Mesenchymal stem cell (in vitro differentiated cells and primary cell): Measurements from ENCODE around the gene MIB1.

Source experiments
- DNase-seq: peaks from one replicate; pipeline ENCODE4 v3.0.0-alpha.2; 2013
- H2AFZ ChIP-seq: one replicate; pipeline ENCODE4 v1.6.1; 2013; ENCODE audit warnings: low read depth, mild to moderate bottlenecking, control low read depth, inconsistent platforms, low read length, moderate library complexity
- H2AK5ac ChIP-seq: 2 replicates; pipeline ENCODE4 v1.6.1; 2013; ENCODE audit warnings: low read length, moderate library complexity, mild to moderate bottlenecking, inconsistent platforms; ENCODE audit not compliant: severe bottlenecking
- H2BK120ac ChIP-seq: one replicate; pipeline ENCODE4 v1.6.1; 2013; ENCODE audit warnings: low read depth, mild to moderate bottlenecking, inconsistent platforms, low read length, moderate library complexity
- H2BK12ac ChIP-seq, 2 experiments: one replicate each; pipeline ENCODE4 v1.6.1; 2013; ENCODE audit warnings: inconsistent platforms in 2 of 2, low read length in 2 of 2, mild to moderate bottlenecking in 2 of 2, moderate library complexity in 2 of 2, control low read depth in 1 of 2
- H2BK15ac ChIP-seq: one replicate; pipeline ENCODE4 v1.6.1; 2013; ENCODE audit warnings: mild to moderate bottlenecking, low read depth, inconsistent platforms; ENCODE audit not compliant: poor library complexity, severe bottlenecking
- H2BK5ac ChIP-seq: 2 replicates; pipeline ENCODE4 v1.6.1; 2013; ENCODE audit warnings: low read depth, mild to moderate bottlenecking, low read length, control low read depth, inconsistent platforms; ENCODE audit not compliant: poor library complexity, severe bottlenecking
- H3K14ac ChIP-seq, 2 experiments: one replicate each; pipeline ENCODE4 v1.6.1; 2013; ENCODE audit warnings: inconsistent platforms in 2 of 2, low read length in 2 of 2, control low read depth in 1 of 2, mild to moderate bottlenecking in 1 of 2, moderate library complexity in 1 of 2
- H3K18ac ChIP-seq, 2 experiments: one replicate each; pipeline ENCODE4 v1.6.1; 2013; ENCODE audit warnings: inconsistent platforms in 2 of 2, low read length in 2 of 2, control low read depth in 1 of 2, low read depth in 1 of 2, mild to moderate bottlenecking in 1 of 2
- H3K23ac ChIP-seq, 2 experiments: one replicate each; pipeline ENCODE4 v1.6.1; 2013; ENCODE audit warnings: inconsistent platforms in 2 of 2, low read length in 2 of 2, mild to moderate bottlenecking in 2 of 2, moderate library complexity in 2 of 2, control low read depth in 1 of 2
- H3K27ac ChIP-seq: 2 replicates; pipeline ENCODE4 v1.5.1; 2013; ENCODE audit warnings: mild to moderate bottlenecking, moderate library complexity, low read length, control low read depth, inconsistent platforms; ENCODE audit not compliant: poor library complexity, severe bottlenecking
- H3K27me3 ChIP-seq, 2 experiments: 2 replicates each; pipeline versions ENCODE4 v1.6.1 to v1.7.0; 2013; ENCODE audit warnings: low read length in 2 of 2, mild to moderate bottlenecking in 2 of 2, moderate library complexity in 2 of 2, control low read depth in 1 of 2, inconsistent platforms in 1 of 2; ENCODE audit not compliant: control insufficient read depth in 1 of 2, insufficient read depth in 1 of 2
- H3K36me3 ChIP-seq, 2 experiments: 2 replicates each; pipeline versions ENCODE4 v1.6.1 to v1.7.0; 2013; ENCODE audit warnings: low read length in 2 of 2, control low read depth in 1 of 2, inconsistent platforms in 1 of 2, low read depth in 1 of 2, mild to moderate bottlenecking in 1 of 2; ENCODE audit not compliant: insufficient read depth in 2 of 2, control insufficient read depth in 1 of 2
- H3K4ac ChIP-seq, 2 experiments: one replicate each; pipeline ENCODE4 v1.6.1; 2013; ENCODE audit warnings: inconsistent platforms in 2 of 2, low read length in 2 of 2, mild to moderate bottlenecking in 2 of 2, moderate library complexity in 2 of 2, control low read depth in 1 of 2, low read depth in 1 of 2
- H3K4me1 ChIP-seq: 2 replicates; pipeline ENCODE4 v1.6.1; 2013; ENCODE audit warnings: low read depth, low read length, control low read depth; ENCODE audit not compliant: control insufficient read depth, insufficient read depth
- H3K4me2 ChIP-seq: 2 replicates; pipeline ENCODE4 v1.6.1; 2013; ENCODE audit warnings: low read length, mild to moderate bottlenecking, inconsistent platforms; ENCODE audit not compliant: poor library complexity, severe bottlenecking
- H3K4me3 ChIP-seq, 2 experiments: 2 replicates each; pipeline versions ENCODE4 v1.5.1 to v1.7.0; 2013; ENCODE audit warnings: low read length in 2 of 2, mild to moderate bottlenecking in 2 of 2, control low read depth in 1 of 2, low read depth in 1 of 2; ENCODE audit not compliant: insufficient read depth in 1 of 2
- H3K79me1 ChIP-seq: replicated peaks from 2 replicates; pipeline ENCODE4 v1.6.1; 2013; ENCODE audit warnings: mild to moderate bottlenecking, control low read depth, low read length, inconsistent platforms; ENCODE audit not compliant: poor library complexity, severe bottlenecking
- H3K9ac ChIP-seq: 2 replicates; pipeline ENCODE4 v1.7.0; 2013; ENCODE audit warnings: mild to moderate bottlenecking, low read length, moderate library complexity
- H3K9me3 ChIP-seq: 2 replicates; pipeline ENCODE4 v1.7.0; 2013; ENCODE audit warnings: mild to moderate bottlenecking, low read length; ENCODE audit not compliant: control insufficient read depth
- H4K8ac ChIP-seq: one replicate; pipeline ENCODE4 v1.6.1; 2013; ENCODE audit warnings: inconsistent platforms, mild to moderate bottlenecking, low read length, moderate library complexity
- H4K91ac ChIP-seq: one replicate; pipeline ENCODE4 v1.6.1; 2013; ENCODE audit warnings: mild to moderate bottlenecking, low read length, inconsistent platforms
- WGBS: methylation state at CpG from one replicate; pipeline ENCODE4 v1.1.7; 2013; ENCODE audit warnings: mixed read lengths; 5-methylcytosine and 5-hydroxymethylcytosine counted together

Gene MIB1

GRCh38 chr18:21799721-21800120 is 59.1 kb downstream of the MIB1 start:
- Histone ChIP-seq H3K36me3 (peaks cover 0 to 47% of the 10 kb centered on the region in 2 experiments), H2AK5ac (no peak overlapping the region), H2BK12ac (no peak overlapping the region), H3K27ac (no peak overlapping the region), H3K27me3 (no peaks in the 10 kb centered on the region), H3K79me1 (peaks cover 4% of the 10 kb centered on the region), H3K9ac (no peak overlapping the region), H3K23ac (no peak overlapping the region), H2BK5ac (no peak overlapping the region), H2BK15ac (no peak overlapping the region), H2BK120ac (no peak overlapping the region), H3K14ac (no peak overlapping the region), H3K4ac (no peak overlapping the region), H4K91ac (no peak overlapping the region), H4K8ac (no peak overlapping the region), H3K4me1 (no peaks in the 10 kb centered on the region), H2AFZ (no peak overlapping the region), H3K9me3 (no peaks in the 10 kb centered on the region), H3K4me2 (no peak overlapping the region), H3K18ac (no peak overlapping the region), H3K4me3 (no peak overlapping the region)
- no peak for DNase-seq

GRCh38 chr18:21803495-21803894 is 62.9 kb downstream of the MIB1 start:
- H4K91ac ChIP-seq, result no peak overlapping the region
- H2BK5ac ChIP-seq, result no peak overlapping the region
- H3K14ac ChIP-seq, result no peak overlapping the region
- peaks cover 1% of the 10 kb centered on the region for H3K9me3 ChIP-seq
- H3K4me3 ChIP-seq, result no peak overlapping the region
- H3K4me2 ChIP-seq, result no peak overlapping the region
- no peaks in the 10 kb centered on the region for H3K4me1 ChIP-seq
- no peak overlapping the region for H3K18ac ChIP-seq
- H2BK15ac ChIP-seq, result no peak overlapping the region
- no peak overlapping the region for H2AK5ac ChIP-seq
- no peak overlapping the region for H3K4ac ChIP-seq
- 100% methylated on average over 3 of the region's 3 CpGs for WGBS
- H3K36me3 ChIP-seq, result peaks cover 6 to 57% of the 10 kb centered on the region in 2 experiments
- H3K23ac ChIP-seq, result no peak overlapping the region
- peak; percentile 8 for DNase-seq
- no peak overlapping the region for H2AFZ ChIP-seq
- H3K27ac ChIP-seq, result no peak overlapping the region
- no peak overlapping the region for H2BK120ac ChIP-seq
- no peaks in the 10 kb centered on the region for H3K27me3 ChIP-seq
- H2BK12ac ChIP-seq, result no peak overlapping the region
- no peak overlapping the region for H4K8ac ChIP-seq
- peaks cover 13% of the 10 kb centered on the region for H3K79me1 ChIP-seq
- H3K9ac ChIP-seq, result no peak overlapping the region

GRCh38 chr18:21805771-21806366 is 65.3 kb downstream of the MIB1 start:
- no peaks in the 10 kb centered on the region for H3K4me1 ChIP-seq
- no peak overlapping the region for H3K18ac ChIP-seq
- 96% methylated on average over 7 of the region's 9 CpGs for WGBS
- no peak overlapping the region for H3K4me3 ChIP-seq
- no peak for DNase-seq
- no peak overlapping the region for H3K9ac ChIP-seq
- H4K91ac ChIP-seq, result no peak overlapping the region
- H3K27me3 ChIP-seq, result no peaks in the 10 kb centered on the region
- no peak overlapping the region for H3K14ac ChIP-seq
- H2BK120ac ChIP-seq, result no peak overlapping the region
- H3K9me3 ChIP-seq, result peaks cover 19% of the 10 kb centered on the region
- no peak overlapping the region for H2AK5ac ChIP-seq
- no peak overlapping the region for H2BK15ac ChIP-seq
- no peak overlapping the region for H2BK12ac ChIP-seq
- no peak overlapping the region for H3K27ac ChIP-seq
- no peak overlapping the region for H2AFZ ChIP-seq
- H3K23ac ChIP-seq, result no peak overlapping the region
- no peak overlapping the region for H3K4me2 ChIP-seq
- no peak overlapping the region for H4K8ac ChIP-seq
- H3K36me3 ChIP-seq, result peaks cover 6 to 62% of the 10 kb centered on the region in 2 experiments
- no peak overlapping the region for H2BK5ac ChIP-seq
- H3K79me1 ChIP-seq, result peaks cover 13% of the 10 kb centered on the region
- no peak overlapping the region for H3K4ac ChIP-seq

GRCh38 chr18:21808185-21808584 is 67.6 kb downstream of the MIB1 start:
- H2AFZ ChIP-seq, result no peak overlapping the region
- no CpG with 5 or more reads among the region's 3 CpGs for WGBS
- no peak overlapping the region for H4K8ac ChIP-seq

More at GRCh38 chr18:21808185-21808584, 67.6 kb downstream of the MIB1 start:
- Histone ChIP-seq H3K4me3 (no peak overlapping the region), H4K91ac (no peak overlapping the region), H3K23ac (no peak overlapping the region), H2BK5ac (no peak overlapping the region), H3K4me2 (no peak overlapping the region), H3K4ac (no peak overlapping the region), H3K27me3 (no peaks in the 10 kb centered on the region), H2BK120ac (no peak overlapping the region), H2BK12ac (no peak overlapping the region), H3K27ac (no peak overlapping the region), H3K79me1 (peaks cover 13% of the 10 kb centered on the region), H3K9me3 (peaks cover 19% of the 10 kb centered on the region), H2BK15ac (no peak overlapping the region), H3K36me3 (peaks cover 6 to 59% of the 10 kb centered on the region in 2 experiments), H3K9ac (no peak overlapping the region), H2AK5ac (no peak overlapping the region), H3K18ac (no peak overlapping the region), H3K14ac (no peak overlapping the region), H3K4me1 (peaks cover 1% of the 10 kb centered on the region)
- no peak for DNase-seq
